Head of caudate nucleus (tissue), 42 donors: ENCODE measurements around the gene DBNDD1.
"Not testable (repeated sequence)": the region's sequence is repeated elsewhere in the genome, so short reads cannot be mapped to it uniquely, and the experiment has no call there.

Source experiments
- DNase-seq, 42 donors: peaks; one replicate each; pipeline versions ENCODE4 v3.0.0 to v3.0.0-alpha.2; 2020 to 2021; ENCODE audit warnings: mixed read lengths in 7 of 42
- intact Hi-C: fragments of 100-400 bp; cut with DNase I; formaldehyde crosslinking; loops from one replicate; pipeline ENCODE4 v1.15.0; 2022

DBNDD1 gene, protein sequence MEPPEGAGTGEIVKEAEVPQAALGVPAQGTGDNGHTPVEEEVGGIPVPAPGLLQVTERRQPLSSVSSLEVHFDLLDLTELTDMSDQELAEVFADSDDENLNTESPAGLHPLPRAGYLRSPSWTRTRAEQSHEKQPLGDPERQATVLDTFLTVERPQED

DNA sequence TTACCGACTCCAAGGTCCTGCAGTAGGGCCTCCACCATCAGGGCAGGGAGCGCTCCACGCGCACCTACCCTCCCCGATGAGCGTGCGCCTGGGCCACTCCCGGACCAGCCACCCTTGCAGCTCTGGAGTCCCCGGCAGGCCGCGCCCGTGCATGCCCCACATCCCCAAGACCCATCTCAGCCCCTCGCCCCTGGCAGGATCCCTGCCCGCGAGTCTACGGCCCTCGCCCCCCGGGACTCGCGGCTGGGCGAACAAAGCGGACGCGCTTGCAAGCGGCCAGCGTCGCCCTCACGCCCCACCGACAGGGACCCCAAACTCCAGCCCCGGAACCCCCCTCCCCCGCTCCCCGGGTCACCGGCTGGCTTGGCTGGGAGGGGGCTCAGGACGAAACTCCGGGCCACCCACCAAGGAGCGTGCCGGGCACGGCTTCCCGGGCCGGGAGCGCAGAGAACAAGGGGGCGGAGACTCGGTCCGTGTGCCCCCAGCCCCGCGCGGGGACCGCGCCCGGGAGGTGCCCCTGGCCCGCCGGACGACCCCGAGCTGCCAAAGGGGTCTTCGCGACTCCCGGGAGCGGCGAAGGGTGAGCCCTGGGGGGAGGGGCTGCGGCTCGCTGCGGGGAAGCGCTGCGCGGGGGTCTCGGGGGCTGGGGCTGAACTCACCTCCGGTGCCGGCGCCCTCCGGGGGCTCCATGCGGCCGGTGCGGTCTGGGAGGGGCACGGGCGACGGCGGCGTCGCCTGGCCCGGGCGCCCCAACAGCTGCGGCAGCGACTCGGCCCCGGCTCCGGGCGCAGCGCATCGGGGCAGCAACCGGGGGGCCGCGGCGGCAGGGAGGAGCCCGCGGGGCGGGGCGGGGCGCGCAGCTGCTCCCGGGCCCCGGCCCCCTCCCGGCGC, at the start of gene DBNDD1:
DBNDD1 (minus strand) TSS at position 805 of the 891 bp plus-strand sequence; CDS start at position 690, 115 bp downstream.
- DNase-seq = peak in 11 of 42 donors; percentile 28 to 61 (median 45)
- intact Hi-C loops = no loop called here

DNA sequence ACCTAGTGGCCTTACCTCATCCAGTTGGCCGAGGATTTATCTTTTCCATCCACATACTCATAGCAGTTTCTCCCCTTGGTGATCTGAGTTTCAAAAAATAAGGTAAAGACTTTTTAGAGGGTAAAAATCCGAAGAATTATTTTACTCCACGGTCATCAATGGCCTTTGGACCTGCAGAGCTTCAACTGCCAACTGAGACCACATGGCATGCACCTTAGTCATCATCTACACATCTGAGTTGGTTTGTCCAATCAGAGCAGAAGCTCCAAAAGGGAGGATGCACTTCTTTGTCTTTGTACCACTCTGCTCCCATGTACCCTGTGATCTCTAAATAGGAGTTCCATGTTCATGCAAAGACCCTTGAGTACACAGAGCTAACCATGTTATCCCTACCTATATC, 42.2 kb upstream of the DBNDD1 start:
- no peak for DNase-seq
- intact Hi-C loops = no loop called here

DNA sequence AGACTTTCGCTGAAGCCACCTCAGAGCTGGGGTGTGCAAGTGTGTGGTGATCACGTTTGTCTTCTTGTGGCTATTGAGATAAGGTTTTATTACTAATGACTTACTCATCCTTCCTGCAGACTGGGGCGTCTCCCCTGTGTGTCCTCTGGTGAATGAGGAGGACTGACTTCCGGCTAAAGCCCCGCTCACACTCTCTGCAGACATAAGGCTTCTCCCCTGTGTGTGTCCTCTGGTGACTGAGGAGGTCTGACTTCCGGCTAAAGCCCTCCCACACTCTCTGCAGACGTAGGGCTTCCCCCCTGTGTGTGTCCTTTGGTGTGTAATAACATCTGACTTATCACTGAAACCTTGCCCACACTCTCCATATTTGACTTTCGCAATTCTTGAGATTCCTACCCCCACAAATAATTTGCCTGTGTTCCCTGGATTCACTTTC, 38.5 kb upstream of the DBNDD1 start:
- DNase-seq = no peak
- intact Hi-C loops = no loop called here

DNA sequence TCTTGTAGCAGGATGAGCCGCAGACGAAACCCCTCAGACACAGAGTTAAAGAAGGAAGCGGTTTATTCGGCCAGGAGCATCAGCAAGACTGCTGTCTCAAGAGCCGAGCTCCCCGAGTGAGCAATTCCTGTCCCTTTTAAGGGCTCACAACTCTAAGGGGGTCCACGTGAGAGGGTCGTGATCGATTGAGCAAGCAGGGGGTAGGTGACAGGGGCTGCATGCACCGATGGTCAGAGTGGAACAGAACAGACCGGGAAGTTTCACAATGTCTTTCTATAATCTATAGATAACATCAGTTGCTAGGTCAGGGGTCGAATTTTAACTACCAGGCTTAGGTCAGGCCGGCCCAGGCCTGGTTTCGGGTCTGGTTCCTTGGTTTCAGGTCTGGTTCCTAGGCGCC, 37.3 kb upstream of the DBNDD1 start:
- intact Hi-C loops, DNase-seq: not testable (repeated sequence)

DNA sequence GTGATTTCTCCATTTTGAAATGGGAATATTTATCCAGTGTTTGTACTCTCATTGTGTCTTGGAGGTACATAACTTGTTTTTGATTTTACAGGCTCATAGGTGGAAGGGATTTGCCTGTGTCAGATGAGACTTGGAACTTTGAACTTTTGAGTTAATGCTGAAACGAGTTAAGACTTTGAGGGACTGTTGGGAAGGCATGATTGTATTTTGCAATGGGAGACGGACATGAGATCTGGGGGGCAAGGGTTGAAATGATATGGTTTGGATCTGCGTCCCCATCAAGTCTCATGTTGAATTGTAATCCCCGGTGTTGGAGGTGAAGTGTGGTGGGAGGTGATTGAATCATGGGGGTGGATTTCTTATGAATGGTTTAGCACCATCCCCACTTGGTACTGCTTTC, 36.1 kb upstream of the DBNDD1 start:
- intact Hi-C loops = no loop called here

DNA sequence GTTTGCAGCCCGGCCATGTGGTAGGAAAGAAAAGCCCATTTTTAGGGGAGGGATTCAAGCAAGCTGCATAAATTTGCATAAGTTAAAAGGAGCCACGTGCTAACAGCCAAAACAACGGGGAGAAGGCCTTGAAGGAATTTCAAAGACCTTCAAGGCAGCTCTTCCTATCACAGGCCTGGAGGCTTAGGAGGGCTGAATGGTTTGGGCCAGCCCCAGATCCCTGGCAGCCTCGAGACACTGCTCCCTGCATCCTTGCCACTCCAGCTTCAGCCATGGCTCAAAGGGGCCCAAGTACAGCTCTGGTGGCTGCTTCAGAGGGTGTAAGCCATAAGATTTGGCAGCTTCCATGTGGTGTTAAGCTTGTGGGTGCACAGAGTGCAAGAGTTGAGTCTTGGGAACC, 35.3 kb upstream of the DBNDD1 start:
- intact Hi-C loops = no loop called here
- no peak for DNase-seq

More for the DNA sequence above, 36.1 kb upstream of the DBNDD1 start:
- no peak for DNase-seq

DNA sequence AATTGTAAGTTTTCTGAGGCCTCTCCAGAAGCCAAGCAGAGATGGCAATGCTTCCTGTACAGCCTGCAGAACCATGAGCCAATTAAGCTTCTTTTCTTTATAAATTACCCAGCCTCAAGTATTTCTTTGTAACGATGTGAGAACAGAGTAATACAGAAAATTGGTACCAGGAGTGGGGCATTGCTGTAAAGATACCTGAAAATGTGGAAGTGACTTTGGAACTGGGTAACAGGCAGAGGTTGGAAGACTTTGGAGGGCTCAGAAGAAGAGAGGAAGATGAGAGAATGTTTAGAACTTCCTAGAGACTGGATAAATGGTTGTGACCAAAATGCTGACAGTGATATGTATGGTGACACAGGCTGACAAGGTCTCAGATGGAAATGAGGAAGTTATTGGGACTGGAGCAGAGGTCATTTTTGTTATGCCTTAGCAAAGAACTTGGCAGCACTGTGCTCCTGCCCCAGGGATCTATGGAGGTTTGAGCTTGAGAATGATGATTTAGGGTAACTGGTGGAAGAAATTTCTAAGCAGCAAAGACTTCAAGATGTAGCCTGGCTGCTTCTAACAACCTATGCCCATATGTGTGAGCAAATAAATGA, 34.7 kb upstream of the DBNDD1 start:
- DNase-seq = no peak
- intact Hi-C loops = no loop called here

DNA sequence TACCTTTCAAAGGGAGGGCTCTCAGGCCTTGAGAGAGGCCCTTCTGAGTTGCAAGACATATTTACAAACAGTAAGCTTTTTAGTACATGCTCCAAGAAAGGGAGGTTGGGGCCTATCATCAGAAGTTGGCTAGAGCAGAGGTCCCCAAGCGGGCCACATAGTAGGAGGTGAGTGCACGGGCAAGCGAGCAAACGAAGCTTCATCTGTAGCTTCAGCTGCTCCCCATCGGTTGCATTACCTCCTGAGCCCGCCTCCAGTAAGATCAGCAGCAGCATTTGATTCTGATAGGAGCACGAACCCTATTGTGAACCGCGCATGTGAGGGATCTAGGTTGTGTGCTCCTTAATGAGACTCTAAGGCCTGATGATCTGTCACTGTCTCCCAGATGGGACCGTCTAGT, 31.7 kb upstream of the DBNDD1 start:
- intact Hi-C loops = no loop called here
- no peak for DNase-seq

DNA sequence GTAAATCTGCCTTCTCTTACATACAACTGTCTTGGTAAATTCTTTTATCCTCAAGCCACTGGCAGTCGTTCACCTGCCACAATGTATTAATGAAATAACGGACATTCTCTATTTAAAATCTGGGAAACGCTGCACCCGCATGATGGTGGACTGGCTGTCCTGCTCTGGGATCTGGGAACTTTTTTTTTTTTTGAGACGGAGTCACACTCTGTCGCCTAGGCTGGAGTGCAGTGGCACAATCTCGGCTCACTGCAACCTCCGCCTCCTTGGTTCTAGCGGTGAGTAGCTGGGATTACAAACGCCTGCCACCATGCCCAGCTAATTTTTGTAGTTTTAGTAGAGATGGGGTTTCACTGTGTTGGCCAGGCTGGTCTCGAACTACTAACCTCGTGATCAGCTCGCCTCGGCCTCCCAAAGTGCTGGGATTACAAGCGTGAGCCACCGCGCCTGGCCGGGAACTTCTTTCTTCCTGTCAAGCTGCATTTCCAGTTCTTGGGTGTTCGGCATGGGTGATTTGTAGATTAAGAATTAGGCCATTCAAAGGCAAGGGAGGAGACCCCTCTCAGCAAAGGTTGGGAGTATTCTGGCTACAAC, 29.6 kb upstream of the DBNDD1 start:
- intact Hi-C loops = no loop called here
- no peak for DNase-seq

DNA sequence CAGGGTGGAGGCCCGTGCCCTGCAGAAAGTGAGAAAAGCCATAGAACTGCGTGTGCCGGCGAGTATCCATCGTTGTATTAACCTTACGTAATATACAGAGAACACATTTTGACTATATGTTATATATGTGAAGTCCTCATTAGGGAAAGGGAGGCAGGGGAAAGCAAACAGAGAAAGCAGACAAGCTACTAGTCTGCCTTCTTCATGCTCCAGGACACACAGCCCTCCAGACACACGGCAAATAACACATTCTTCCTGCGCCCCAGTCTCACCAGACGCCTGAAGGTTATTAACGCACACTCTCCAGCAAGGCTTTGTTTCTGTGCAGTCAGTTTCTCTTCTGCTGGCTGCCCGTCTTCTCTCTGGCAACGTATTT, 29.1 kb upstream of the DBNDD1 start:
- no peak for DNase-seq
- intact Hi-C loops = no loop called here

DNA sequence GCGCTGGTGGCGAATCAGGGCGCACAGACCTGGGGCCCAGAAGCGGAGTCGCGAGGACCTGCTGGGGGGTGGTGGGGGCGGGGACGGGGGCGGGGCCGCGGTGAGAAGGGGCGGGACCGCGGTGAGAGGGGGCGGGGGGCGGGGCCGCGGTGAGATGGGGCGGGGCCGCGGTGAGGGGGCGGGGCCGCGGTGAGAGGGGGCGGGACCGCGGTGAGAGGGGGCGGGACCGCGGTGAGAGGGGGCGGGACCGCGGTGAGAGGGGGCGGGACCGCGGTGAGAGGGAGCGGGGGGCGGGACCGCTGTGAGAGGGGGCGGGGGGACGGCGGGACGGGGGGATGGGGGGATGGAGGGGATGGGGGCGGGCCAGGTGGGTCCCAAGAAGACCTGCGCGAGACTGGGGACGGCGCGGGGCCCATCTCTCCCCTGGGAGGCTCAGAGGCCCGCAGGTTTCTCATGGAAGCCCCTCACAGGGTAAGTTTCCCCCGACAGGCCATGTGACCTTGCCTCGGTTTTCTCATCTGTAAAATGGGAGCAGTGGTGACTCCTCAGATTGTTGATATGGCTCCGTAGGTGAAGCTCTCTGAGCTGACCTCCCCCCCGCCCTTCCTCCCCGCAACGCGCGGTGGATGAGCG, 28.6 kb upstream of the DBNDD1 start:
- no peak for DNase-seq
- intact Hi-C loops = no loop called here

DNA sequence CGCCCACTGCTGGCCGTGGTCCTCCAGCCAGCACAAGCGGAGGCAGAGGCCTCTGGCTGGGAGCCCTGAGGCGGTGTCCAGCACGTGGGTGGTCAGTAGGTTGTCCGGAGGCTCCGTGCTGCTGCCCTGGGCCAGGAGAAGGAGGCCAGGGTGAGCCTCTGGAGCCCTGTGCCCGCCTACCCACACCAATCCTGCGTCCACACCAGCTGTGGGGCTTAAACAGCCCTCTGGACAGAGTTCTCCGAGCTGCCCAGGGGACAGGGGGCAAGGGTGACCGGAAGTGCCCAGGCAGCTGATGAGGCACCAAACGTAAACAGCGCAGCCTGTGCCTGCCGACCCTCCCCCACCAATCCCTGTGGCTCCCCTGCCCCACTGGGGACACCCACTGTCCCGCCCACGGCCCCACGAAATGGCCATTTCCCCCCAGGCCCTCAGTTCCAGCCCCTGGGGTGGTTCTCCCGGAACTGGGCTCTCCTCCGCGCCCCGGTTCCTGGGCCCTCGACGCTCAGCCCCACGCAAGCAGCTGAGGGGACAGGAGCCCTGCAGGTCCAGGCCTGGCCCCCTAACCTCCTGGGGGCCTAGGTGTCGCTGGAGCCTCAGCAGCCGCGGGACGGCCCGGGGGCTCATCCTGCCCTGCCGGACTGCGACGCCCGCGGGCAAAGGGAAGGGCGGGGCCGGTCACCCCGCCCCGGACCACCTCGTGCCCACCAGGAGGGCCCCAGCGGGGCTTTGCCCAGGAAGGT, 27.9 kb upstream of the DBNDD1 start:
- DNase-seq = peak in 1 of 42 donors; percentile 29
- intact Hi-C loops = no loop called here

DNA sequence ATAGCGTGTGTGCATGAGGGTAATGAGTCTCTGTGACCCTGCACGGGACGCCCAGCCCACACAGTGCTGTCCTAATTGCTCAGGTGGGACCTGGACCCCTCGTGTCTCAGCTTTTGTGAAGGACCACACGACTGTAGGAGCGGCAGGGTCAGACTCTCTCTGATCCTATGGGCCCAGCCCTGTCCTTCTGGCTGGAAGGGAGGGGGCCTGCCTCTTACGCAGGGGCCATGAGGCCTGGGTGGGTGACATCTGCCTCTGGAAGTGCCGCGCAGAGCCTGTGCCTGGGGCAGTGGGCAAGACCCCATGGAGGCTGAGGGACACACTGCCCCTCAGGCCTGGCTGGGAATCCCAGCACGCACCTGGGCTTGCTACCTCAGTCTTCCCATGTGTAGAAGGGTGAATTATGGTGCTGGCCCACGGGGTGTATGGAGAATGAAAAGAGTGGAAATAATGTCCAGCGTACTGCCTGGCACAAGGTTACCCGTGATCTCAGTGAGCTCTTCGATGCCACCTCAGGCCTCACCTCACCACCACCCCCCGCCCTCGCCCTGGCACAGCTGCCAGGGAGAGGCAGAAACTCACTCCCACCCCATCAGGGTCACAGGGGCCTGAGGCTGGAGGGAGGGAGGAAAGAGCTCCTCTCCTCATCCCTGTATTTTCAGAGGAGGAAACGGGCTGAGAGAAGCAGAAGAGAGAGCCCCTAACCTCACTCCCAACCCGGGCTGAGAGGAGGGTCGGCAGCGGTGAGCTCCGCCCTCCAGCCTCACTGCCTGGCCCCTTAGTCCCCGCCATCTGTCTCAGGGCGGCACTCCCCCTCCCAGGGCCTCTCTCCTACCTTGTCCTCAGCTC, 27.1 kb upstream of the DBNDD1 start:
- DNase-seq = no peak
- intact Hi-C loops = no loop called here

DNA sequence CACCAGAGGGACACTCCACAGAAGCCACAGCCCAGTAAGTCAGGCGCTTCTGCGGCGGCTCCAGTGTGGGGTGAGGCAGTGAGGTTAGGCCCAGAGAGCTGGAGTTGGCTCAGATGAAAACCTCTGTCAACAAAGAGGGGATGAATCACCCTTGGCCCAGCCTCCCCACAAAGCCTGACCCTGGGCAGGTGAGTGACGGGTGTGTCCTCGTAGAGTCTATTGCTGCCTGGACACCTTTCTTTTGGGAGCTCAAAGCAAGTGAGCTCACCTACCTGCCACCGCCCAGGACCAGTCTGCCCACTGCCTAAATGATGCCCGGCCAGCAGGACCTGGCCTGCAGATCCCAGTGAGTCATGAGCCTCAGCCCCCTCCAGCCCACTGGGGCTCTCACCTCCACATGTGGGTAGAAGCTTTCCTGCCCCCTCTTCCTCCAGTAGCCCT, 24.9 kb upstream of the DBNDD1 start:
- intact Hi-C loops = no loop called here
- no peak for DNase-seq

DNA sequence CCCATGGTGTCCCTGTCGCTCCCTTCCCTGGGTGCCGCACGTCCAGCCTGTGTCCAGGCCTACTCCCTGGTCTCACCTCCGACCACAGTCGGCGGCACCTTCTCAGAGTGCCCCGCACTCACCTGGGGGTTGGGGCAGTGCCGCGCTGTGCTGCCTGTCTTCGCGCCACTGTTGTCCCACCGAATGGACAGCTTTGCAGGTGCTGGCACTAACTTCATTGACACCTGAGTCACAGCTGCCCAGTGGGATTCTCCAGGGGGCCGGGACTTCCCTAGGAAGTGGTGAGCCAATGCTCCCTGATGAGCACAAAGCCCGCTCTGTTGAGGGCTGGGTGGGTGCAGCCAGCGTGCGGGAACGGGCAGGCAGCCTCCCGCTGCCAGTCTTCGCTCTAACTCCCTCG, 24.3 kb upstream of the DBNDD1 start:
- DNase-seq = no peak
- intact Hi-C loops = no loop called here

DNA sequence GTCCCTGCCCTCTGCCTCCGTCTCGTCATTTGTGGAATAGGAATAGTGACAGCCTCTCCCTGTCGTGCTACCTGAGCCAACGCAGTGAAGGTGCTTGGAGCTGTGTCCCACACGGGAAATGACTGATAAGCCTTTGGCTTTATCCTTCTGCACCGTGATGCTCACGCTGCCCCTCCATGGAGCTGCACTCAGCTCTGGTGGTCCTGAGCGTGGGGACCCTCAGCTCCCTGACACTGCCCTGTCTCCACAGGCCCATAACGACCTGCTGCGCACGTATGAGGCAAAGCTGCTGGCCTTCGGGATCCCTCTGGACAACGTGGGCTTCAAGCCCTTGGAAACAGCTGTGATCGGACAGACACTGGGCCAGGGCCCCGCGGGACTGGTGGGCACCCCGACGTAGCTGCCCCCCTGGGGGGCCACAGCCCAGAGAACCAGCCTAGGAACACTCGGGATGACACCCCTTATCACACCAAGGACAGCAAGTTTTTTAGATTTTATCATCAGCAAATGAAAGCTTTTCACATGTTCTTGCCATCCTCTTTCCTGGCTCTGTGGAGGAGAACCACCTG, 23.8 kb upstream of the DBNDD1 start:
- no peak for DNase-seq
- intact Hi-C loops = no loop called here

DNA sequence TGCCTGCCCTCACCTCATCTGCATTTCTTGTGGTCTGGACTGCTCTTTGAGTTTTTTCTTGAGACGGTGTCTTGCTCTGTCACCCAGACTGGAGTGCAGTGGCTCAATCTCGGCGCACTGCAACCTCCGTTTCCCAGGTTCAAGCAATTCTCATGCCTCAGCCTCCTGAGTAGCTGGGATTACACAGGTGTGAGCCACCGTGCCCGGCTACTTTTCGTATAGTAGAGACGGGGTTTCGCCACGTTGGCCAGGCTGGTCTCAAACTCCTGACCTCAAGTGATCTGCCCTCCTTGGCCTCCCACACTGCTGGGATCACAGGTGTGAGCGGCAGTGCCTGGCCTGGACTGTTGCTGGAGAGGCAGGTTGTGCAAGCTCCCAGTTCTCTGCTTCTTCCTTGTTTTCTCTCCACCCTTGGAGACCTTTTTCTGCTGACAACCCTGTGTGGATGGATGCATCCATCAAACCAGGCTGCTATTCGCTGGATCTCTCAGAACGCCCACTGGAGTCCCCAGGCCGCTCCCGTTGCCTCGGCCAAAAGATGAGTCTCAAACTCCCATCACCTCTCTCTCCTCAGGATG, 22.7 kb upstream of the DBNDD1 start:
- intact Hi-C loops = no loop called here
- no peak for DNase-seq
